Measurements from ENCODE around the gene UTF1.

Gene UTF1

DNA sequence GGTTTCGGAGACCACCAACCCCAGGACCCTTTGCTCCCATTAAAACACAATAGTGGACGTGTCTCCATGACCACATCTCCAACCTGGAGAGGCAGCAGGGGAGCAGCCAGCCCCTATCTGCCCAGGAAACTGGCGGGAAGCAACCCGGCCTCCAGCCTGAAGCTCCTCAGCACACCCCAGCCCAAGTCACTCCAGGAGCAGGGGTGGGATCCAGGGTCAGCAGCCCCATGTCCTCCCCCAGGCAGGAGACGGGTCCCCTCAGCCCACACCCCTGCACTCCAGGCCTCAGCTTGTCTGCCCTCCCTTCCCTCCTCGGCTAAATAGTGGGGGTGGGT lies 46.0 kb downstream of the UTF1 start:
- in situ Hi-C loops (cut with HindIII; ENCODE audit: low sequenced_read_pairs) = no loop called here

DNA sequence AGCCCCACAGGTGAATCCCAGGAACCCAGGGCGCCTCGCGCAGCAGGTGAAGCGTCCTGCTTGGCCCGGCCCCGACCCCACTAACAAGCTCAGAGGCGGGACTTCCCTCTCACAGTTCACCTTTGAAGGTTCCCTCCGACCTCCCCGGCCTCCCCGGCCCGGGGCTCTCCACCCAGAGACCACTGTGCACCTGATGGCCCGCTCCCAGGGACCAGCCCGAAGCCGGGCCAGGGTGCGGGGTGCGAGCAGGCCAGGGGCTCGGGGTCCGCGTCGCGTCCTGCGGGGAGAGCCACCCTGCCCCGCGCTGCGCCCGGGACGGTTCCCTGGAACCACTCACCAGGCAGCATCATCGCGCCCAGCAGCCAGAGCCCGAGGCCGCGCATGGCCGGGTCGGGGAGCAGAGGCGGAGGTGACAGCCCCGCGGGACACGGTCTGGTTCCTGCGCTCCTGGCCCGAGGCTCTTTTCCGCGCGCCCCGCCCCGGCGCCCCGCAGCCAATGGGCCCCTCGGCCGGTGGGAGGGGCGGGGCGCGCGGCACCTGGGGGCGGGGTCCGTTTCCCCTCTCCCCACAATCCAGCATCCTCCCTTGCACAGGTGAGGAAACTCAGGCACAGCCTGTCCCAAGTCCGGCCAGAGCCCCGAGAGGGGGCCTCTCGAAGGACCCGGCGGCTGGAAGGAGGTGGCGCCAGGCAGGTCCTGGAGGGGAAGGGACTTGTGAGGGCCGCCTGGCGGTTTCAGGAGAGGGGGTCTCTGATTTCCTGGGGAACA lies 46.6 kb downstream of the UTF1 start, which contains the start of gene ADAM8:
ADAM8 (minus strand) TSS at position 434 of the 767 bp plus-strand sequence; CDS start at position 383, 51 bp downstream.
- in situ Hi-C loops (cut with HindIII; ENCODE audit: low sequenced_read_pairs) = no loop called here

DNA sequence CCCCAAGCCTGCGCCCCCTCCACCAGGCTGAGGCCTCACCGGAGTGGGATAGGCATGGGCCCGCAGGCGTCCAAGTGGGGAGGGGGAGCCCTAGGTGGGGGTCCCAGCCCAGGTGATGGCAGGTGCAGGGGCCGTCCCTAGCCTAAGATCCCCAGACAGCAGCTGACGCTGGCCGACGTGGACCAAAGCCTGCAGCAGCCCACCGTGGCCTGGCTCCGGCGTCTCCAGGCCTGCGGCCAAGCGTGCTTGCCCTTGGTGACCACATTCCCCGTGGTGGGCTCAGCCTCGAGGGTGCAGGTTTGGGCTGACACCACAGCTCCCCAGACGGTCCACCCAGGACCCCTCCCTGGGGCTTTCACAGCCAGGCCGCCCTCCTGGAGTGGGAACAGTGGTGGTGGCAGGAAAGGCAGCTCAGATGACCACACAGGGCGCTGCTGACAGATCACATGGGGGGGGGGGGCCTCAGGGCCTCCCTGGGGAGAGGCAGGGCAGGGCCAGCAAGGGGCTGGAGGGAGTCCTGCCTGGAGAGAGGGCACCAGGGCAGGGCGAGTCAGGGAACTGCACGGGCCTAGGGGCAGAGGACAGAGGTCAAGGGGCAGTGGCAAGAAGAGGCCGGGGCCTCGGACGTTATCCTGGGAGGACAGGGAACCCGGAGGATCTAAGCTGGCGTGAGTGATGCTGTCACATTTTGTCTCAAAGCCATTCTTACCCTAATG lies 47.4 kb downstream of the UTF1 start:
- in situ Hi-C loops (cut with HindIII; ENCODE audit: low sequenced_read_pairs) = no loop called here

DNA sequence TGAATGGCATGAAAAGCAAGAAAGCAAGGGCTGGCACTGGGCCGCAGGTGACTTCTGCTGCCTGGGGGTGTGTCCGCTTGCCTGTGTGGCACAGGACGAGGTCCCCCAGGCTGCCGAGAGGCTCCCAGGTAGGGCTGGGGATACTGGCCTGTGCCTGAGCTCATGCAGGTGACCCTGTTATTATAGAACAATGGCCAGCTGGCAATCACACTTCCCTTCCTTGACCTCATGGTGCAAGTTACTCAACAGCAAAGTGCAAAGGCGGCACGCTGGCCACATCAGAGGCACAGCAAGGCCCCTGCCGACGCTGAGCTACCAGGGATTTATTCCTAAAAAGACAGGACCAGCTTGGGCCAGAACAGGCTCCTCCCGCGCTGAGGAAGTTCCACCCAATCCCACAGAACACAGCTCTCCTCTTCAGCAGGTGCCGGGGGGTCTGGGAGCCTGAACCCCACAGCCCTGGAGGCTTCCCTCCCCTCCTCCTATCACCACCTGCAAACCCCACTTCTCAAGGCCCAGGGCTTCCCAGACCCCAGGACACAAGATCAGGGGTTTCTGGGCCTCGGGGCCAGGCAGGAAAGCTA lies 48.1 kb downstream of the UTF1 start:
- in situ Hi-C loops (cut with HindIII; ENCODE audit: low sequenced_read_pairs) = no loop called here

DNA sequence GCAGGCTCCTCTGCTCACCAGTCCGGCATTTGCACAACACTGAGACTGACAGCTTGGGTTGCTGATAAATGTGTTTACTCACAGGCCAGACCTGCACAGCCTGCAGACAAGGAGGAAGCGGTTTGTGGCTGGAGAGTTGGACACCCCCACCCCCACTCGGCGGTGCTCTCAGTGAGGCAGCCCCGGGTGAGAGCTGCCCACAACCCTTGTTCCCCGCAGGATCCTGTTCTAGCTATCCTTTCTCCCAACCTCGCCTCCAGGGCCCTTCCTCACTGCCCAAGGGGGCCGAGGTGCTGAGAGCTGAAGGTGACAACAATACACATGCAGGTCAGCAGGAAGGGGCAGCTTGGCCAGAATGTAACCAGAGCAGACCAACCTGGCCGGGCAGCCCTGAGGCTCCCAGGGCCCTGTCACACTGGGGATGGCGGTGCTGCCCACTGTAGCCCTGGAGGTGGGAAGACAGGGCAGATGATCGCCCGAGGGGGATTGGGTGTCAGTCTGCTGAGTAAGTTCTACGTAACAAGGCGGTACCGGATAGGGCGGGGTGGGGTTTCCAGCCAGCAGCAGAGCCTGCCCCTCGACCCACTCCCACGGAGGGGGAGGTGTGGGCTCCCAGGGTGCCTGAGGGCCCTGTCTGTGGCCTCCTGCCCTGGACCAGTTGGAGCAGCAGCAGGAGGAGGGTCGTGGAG lies 48.7 kb downstream of the UTF1 start:
- in situ Hi-C loops (cut with HindIII; ENCODE audit: low sequenced_read_pairs) = no loop called here

DNA sequence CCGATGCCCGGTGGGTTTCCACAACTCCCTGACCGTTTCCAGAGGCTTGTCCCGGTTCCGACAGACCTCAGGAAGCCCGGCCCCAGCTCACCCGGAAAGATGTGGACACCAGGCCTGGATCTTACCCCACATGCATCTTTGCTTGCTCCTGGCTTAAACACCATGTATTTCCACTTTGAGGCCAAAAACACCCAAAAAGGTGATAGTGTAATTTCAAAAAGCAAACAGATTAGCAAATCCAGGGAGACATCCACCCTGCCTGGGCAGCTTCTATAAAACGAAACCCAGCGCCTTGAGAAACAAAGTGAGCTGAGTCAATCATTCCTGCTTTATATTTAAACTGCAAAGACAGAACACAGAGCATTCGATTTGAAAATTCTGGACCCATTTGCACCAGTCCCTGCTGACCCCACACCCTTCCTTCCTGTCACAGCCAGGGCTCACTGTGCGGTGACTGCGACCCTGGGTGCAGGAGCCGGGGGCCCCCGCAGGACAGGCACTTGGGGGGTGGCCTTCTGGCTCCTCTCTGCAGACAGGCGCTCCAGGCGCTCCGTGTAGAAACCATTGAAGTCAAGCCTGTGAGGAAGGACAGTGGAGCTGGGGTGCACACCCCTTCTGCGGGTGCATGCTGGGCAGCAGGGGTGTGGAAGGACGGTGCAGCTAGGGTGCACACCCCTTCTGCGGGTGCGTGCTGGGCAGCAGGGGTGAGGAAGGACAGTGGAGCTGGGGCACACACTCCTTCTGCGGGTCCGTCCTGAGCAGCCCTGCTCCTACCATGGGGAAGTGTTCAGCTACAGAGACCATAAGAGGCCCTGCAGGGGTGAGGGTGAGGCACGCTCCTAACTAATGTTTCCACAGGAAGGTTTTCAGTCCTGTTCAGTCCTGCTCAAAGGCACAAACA lies 49.6 kb downstream of the UTF1 start:
- in situ Hi-C loops (cut with HindIII; ENCODE audit: low sequenced_read_pairs) = no loop called here

DNA sequence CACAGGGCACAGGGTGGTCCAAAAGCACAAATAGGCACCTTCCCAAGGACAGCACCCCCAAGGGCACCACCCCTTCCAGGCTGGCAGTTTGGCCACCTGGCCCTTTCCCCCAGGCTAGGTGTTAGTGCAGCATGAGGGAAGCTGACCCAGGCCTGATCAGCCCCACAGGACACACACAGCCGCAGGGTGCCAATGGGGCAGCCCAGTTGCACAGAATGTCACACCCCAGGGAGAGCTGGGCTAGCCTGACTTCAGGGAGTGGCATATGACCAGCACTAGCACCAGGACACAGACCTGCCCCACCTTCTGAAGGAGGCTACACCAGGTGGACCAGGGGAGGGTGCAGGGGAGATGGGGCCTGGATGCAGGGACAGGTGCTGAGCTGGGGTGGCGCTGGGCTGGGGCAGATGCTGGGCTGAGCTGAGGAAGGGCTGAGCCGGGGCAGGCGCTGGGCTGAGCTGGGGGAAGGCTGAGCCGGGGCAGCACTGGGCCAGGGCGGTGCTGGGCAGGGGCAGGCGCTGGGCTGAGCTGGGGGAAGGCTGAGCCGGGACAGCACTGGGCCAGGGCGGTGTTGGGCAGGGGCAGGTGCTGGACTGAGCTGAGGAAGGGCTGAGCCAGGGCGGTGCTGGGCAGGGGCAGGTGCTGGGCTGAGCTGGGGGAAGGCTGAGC lies 50.5 kb downstream of the UTF1 start:
- in situ Hi-C loops (cut with HindIII; ENCODE audit: low sequenced_read_pairs) = no loop called here

DNA sequence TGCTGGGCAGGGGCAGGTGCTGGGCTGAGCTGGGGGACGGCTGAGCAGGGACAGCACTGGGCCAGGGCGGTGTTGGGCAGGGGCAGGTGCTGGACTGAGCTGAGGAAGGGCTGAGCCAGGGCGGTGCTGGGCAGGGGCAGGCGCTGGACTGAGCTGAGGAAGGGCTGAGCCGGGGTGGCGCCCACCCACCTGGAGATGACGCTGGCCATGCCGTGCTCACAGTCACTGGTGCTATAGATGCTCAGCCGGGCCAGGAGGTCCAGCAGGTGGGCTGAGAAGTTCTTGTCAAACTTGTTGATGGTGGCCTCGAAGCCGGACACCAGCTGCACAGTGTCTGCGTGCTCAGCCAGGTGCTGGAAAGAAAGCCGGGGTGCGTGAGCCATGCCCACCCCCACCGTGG lies 51.1 kb downstream of the UTF1 start:
- in situ Hi-C loops (cut with HindIII; ENCODE audit: low sequenced_read_pairs) = no loop called here
